NCI-H1417 treated with DMSO at 0.1 percent for 48 hours (cell line): Measurements from ENCODE around the gene RASIP1.
"Not testable (repeated sequence)": the region's sequence is repeated elsewhere in the genome, so short reads cannot be mapped to it uniquely, and the experiment has no call there.

Source experiments
- DNase-seq: peaks from one replicate; lab custom pipeline; 2025; lab: John Stamatoyannopoulos, UW

Gene RASIP1, protein sequence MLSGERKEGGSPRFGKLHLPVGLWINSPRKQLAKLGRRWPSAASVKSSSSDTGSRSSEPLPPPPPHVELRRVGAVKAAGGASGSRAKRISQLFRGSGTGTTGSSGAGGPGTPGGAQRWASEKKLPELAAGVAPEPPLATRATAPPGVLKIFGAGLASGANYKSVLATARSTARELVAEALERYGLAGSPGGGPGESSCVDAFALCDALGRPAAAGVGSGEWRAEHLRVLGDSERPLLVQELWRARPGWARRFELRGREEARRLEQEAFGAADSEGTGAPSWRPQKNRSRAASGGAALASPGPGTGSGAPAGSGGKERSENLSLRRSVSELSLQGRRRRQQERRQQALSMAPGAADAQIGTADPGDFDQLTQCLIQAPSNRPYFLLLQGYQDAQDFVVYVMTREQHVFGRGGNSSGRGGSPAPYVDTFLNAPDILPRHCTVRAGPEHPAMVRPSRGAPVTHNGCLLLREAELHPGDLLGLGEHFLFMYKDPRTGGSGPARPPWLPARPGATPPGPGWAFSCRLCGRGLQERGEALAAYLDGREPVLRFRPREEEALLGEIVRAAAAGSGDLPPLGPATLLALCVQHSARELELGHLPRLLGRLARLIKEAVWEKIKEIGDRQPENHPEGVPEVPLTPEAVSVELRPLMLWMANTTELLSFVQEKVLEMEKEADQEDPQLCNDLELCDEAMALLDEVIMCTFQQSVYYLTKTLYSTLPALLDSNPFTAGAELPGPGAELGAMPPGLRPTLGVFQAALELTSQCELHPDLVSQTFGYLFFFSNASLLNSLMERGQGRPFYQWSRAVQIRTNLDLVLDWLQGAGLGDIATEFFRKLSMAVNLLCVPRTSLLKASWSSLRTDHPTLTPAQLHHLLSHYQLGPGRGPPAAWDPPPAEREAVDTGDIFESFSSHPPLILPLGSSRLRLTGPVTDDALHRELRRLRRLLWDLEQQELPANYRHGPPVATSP

GRCh38 chr19:48740164-48740972, at the start of gene RASIP1:
TSS of gene RASIP1 (minus strand) at chr19:48740610. CDS start at chr19:48740282, 328 bp downstream.
- DNase-seq = no peak

- DNase-seq = not testable (repeated sequence)
These were observed 46.9 kb upstream of the RASIP1 start for GRCh38 chr19:48787331-48787730.

DNA sequence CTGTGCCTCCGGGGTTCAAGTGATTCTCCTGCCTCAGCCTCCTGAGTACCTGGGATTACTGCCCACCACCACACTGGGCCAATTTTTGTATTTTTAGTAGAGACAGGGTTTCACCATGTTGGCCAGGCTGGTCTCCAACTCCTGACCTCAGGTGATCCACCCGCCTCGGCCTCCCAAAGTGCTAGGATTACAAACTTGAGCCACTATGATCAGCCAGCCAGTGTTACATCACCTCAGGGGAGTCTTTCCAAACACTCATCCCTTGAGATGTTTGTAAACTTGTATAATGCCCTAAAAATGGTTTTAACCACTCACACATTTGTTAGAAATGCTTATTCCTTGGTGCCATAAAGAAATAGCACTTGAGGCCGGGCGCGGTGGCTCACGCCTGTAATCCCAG, 46.0 kb upstream of the RASIP1 start:
- DNase-seq = not testable (repeated sequence)

GRCh38 chr19:48784527-48784926, 44.1 kb upstream of the RASIP1 start:
- DNase-seq = no peak

GRCh38 chr19:48780631-48781391, 40.4 kb upstream of the RASIP1 start:
- no peak for DNase-seq

DNA sequence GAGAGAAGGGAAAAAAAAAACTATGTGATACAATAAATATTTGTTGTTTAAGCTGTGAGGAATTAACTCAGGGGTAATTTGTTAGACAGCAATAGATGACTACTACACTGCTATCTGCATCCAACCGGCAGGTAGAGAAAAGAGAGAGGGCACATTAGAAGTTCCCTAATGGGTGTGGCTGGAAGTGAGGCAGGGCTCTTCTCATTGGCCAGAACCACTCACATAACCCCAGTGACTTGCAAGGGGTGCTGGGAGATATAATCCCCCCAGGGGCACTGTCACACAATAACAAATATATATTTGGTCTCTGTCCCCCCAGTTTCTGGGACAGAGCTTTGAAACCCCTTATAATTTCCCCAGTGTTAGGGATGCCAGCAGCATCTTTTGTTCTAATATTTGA, 39.2 kb upstream of the RASIP1 start:
- DNase-seq = no peak

GRCh38 chr19:48777720-48778119, 37.3 kb upstream of the RASIP1 start:
- DNase-seq = no peak

GRCh38 chr19:48777139-48777538, 36.7 kb upstream of the RASIP1 start:
- no peak for DNase-seq

GRCh38 chr19:48772503-48772953, 32.1 kb upstream of the RASIP1 start:
- DNase-seq = no peak

DNA sequence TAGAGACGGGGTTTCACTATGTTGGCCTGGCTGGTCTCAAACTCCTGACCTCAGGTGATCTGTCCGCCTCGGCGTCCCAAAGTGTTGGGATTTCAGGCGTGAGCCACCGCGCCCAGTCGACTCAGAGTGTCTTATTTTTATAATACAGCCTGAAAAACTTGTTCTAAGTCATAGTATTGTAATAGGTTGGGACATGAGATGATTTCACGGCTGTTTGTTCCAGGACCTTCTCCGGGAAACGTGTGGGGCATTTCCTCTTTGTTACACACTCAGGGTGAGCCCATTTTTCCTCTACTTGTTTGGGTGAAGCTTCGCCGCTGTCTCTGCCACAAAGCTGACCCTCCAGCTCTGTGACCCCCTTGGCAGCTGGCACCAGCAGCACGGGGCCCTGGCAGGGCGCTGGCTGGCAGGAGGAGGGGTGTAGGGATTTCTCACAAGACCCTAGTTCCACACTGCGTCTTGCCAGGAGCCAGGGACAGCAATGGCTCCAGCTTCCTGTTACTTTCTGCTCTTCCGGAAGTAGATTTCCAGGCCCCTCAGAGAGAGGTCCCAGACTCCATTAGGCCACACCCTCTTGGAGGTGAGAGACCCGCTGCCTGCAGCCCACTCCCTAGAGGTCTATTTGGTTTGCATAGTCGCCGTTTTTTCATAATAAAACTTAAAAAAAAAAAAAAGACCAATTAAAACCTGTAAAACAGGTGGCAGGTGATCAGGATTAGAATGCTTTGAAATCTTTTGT, 30.5 kb upstream of the RASIP1 start:
- no peak for DNase-seq

DNA sequence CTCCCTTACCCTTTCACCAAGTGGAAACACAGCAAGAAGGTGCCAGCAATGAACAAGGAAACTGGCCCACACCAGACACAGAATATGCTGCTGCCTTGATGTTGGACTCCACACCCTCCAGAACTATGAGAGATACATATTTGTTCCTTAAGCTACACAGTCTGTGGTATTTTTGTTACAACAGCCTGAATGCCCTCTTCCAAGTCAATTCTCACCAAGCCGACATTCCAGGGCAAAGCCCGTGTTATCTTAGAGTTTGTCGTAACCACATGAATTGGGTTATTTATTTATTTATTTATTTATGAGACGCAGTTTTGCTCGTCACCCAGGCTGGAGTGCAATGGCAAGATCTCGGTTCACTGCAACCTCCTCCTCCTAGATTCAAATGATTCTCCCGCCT, 29.9 kb upstream of the RASIP1 start:
- DNase-seq = no peak

DNA sequence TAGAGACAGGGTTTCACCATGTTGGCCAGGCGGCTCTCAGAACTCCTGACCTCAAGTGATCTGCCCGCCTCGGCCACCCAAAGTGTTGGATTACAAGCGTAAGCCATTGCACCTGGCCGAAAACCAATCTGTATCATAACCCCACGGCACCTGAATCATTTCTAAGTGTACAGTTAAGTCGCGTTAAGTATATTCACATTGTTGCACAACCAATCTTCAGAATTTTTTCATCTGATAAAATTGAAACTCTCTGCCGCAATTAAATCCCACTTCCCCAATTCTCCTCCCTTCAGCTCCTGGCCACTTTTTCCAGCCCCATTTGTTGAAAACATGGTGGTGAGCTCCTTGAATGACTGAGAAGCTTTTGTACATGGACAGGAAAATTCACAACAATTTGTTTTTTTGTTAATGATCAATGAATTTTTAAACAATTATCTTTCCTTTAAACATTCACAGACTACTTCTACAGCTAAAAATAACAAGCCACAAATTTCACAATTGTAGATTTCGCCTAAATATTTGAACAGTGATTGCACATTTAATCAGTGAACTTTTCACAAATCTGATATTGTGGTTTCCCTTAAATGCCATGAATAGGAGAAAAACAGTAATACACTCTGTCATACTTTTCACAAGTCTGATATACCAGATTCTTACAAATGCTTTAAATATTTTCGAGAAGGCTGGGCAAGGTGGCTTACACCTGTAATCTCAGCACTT, 28.7 kb upstream of the RASIP1 start:
- DNase-seq = no peak

- not testable (repeated sequence) for DNase-seq
These were observed 27.9 kb upstream of the RASIP1 start for GRCh38 chr19:48768171-48768753.

DNA sequence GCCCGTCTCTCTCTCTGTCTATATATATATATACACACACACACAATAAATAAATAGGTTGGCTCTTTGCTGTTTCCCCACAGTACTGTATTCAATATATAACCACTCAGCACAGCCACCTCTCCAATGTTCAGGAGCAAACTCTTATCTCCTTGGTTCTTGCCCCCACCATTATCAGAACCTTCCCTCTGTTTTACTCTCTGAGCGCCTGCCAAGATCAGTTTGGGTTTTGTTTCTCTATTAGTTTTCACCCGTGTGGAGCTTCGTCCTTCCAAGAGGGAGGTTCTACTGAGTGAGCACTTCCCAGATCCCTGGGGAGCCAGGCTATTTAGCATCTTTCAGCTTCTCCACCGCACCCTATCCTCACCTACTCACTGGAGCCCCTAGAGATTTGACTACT, 25.4 kb upstream of the RASIP1 start:
- not testable (repeated sequence) for DNase-seq

DNA sequence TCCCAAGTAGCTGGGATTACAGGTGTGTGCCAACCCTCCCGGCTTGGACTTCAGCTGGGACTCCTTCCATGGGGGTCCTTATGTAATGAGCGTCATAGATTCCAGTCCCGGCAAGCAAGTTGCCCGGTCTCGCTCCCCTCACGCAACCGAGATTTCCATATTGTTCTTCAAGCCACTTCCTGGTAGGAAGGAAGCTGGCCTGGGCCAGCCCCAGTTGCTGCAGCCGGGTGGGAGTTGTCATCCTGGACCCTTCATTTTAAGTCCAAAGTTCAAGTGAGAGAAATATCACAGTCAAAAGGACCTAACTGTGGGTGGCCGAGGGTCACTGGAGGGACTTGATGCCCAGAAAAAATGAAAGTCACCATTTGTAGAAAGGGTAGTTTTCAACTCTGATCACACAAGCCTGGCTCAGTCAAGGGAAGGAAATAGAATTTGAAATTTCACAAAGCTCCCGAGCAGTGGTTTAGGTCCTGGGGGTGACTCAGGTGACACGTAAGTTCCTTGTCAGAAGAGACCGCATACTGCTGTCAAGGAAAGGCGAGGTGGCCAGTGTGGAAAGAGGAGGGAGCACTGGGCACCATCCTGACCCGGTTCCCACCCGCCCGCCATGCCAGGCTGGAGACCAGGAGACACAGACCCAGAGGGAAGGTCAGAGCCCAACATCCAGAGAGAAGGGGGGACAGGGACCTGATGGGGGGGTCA, 20.2 kb upstream of the RASIP1 start:
- DNase-seq = no peak

DNA sequence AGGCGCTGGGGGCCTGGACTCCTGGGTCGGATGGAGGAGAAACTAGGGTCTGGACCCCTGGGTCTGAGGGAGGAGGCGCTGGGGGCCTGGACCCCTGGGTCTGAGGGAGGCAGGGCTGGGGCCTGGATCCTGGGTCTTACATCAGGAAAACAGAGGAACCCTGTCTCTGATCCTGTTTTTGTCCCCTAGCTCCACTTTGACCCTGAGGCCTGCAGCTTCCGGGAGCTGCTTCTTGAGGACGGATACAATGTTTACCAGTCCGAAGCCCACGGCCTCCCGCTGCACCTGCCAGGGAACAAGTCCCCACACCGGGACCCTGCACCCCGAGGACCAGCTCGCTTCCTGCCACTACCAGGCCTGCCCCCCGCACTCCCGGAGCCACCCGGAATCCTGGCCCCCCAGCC, 17.3 kb upstream of the RASIP1 start:
- no peak for DNase-seq

DNA sequence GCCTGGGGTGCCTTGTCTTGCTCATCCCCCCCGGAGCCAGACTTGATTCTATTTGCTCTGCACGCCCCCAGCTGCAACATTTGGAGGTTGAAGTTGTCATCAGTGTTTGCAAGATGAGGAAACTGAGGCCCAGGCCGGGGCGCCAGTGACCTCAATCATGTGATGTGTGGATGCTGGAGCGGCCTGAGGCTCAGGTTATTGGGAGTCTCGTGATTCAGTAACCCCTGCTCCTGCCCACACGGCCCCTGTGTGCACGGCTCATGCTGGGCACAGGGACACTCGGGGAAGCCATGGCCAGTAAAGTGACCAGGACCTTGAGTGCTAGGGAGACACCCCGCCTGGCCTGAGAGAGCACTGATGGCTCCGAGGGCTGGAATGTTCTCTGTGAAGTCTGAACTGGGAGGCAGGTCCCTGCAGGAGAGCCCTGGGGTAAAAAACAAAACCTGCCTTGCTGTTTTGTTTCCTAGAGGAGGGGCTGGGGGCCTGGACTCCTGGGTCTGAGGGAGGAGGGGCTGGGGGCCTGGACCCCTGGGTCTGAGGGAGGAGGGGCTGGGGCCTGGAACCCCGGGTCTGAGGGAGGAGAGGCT, 16.8 kb upstream of the RASIP1 start:
- DNase-seq = no peak

GRCh38 chr19:48756686-48757085, 16.3 kb upstream of the RASIP1 start:
- no peak for DNase-seq
